ENCODE data around the gene LMX1B.

The LMX1B gene

DNA sequence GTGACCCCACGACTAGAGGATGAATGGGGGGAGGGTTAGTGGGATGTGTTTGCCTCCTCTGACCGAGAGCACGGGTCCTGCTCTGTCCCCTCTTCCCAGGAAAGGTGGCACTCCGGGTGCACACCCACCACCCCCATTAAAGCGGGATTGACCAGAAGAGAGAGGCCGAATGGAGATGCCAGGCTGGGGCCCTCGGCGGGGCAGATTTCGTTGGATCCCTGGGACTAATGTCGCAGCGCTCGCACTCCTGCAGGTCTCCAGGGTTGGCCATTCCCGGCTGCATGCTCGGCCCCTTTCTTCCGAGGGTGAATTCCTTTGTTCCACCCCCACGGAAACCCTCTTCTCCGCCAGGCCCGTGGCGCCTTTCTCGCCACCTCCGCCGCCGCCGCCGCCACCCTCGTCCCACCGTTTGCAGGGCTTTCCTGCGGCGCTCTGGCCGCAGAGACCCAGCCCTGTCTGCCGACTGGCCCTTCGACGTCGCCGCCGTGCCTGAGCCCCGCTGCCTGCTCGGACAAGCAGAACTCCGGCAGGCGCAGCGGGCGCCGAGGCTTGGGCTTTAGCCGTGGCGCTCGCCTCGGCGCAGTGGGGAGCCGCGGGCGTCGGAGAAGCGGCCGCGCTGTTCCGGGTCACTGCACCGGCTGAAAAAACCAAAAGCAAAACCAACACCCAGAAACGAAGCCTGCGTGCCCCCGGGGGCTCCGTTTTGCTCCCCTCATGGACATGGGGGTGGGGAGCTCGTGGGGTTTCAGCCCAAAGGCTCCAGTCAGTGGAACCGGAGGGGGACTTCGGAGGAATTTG, 11.8 kb downstream of the LMX1B start:
- 0% methylated on average over 25 to 54 of the region's 64 CpGs for WGBS, 2 experiments (ENCODE audit: insufficient coverage in 2 of 2)
- H3K36me3 ChIP-seq (ENCODE audit: control insufficient read depth, insufficient read depth, low read length) = no peaks in the 10 kb centered on the region
- H3K9me3 ChIP-seq (ENCODE audit: control insufficient read depth, low read length) = no peaks in the 10 kb centered on the region
- H3K4me1 ChIP-seq (ENCODE audit: control insufficient read depth, insufficient read depth, low read length, poor library complexity, severe bottlenecking) = peaks cover 3% of the 10 kb centered on the region
- no peak overlapping the region for H3K27ac ChIP-seq (ENCODE audit: low read depth, low read length, severe bottlenecking)
- peak overlapping the region; percentile 11 for H3K4me3 ChIP-seq (ENCODE audit: extremely low read depth, insufficient read depth, low read length, poor library complexity, severe bottlenecking)

DNA sequence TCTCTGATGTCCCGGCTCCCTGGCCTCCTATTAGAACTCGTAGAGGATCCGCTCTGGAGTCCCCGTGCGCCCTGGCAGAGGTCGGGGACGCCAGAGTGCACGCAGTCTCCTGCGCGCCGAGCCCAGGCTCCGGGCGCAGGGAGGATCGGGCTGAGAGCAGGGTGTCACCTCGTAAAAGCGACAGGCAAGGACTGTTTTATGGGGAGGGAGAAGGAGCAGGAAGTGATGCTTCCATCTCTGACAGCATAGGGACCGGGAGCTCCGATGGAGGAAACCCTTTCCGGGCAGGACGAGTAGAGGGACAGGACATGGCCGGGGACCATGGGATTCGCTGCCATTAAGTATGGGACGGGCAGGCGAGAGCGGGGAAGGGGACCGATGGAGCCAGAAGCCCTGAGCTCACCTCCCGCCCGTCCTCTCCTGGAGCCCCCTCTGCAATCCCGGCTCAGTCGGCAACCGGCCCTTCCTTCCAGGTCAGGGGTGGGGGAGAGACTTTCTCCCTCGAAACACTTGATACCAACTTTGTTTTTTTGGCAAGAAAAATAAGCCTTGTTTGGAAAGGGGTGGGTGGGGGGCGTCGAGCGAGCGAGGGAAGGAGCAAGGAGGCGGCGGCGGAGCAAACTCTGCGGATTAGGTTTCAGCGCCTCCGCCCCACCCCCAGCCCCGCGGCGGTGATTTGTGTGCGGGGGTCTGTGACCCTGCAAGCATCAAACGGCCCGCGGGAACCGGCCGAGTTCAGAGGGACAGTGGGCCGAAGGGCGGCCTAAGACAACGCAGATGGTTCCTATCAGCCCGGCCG, 12.6 kb downstream of the LMX1B start:
- no peak overlapping the region for H3K27ac ChIP-seq (ENCODE audit: low read depth, low read length, severe bottlenecking)
- no peaks in the 10 kb centered on the region for H3K9me3 ChIP-seq (ENCODE audit: control insufficient read depth, low read length)
- H3K4me1 ChIP-seq (ENCODE audit: control insufficient read depth, insufficient read depth, low read length, poor library complexity, severe bottlenecking) = peaks cover 11% of the 10 kb centered on the region
- 2% methylated on average over 30 to 38 of the region's 56 CpGs for WGBS, 2 experiments (ENCODE audit: insufficient coverage in 2 of 2)
- H3K36me3 ChIP-seq (ENCODE audit: control insufficient read depth, insufficient read depth, low read length) = no peaks in the 10 kb centered on the region
- H3K4me3 ChIP-seq (ENCODE audit: extremely low read depth, insufficient read depth, low read length, poor library complexity, severe bottlenecking) = peak overlapping the region; percentile 11

DNA sequence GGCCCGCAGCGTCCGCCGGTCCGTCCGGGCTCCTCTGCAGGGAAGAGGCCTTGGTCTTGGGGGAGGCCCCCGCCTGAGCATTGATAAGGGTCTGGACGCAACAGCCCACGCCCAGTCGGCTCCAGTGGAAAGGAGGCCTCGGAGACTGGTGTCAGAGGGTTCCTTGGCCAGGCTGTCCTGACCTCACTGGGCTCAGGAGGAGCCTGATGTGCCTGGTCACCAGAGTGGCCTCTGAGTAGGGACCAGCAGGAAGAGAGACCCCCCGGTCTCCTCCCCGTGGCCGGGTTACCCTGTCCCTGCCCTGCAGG, 13.2 kb downstream of the LMX1B start:
- 10 to 16% methylated on average over 13 to 14 of the region's 14 CpGs for WGBS, 2 experiments (ENCODE audit: insufficient coverage in 2 of 2)
- Histone ChIP-seq H3K9me3 (ENCODE audit: control insufficient read depth, low read length) (no peaks in the 10 kb centered on the region), H3K4me3 (ENCODE audit: extremely low read depth, insufficient read depth, low read length, poor library complexity, severe bottlenecking) (no peak overlapping the region), H3K4me1 (ENCODE audit: control insufficient read depth, insufficient read depth, low read length, poor library complexity, severe bottlenecking) (peaks cover 12% of the 10 kb centered on the region), H3K27ac (ENCODE audit: low read depth, low read length, severe bottlenecking) (no peak overlapping the region), H3K36me3 (ENCODE audit: control insufficient read depth, insufficient read depth, low read length) (no peaks in the 10 kb centered on the region)

DNA sequence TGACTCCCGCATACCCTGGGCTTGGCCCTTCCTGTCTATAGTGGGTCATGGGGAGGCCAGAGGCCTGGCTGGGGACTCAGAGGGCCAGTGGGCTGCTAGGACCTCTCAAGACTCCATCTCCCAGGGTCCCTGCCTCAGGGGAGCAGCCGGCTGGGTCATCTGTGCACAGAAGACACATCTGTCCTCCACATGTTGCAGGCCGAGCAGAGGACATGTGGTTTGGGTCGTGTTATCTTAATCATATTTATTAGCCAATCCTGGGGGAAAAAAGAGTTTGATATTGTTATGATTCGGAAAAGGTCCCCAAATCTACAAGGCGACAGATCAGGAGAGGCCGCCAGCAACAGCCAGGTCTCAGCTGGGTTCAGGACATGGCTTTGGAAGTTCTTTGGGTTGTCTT, 14.4 kb downstream of the LMX1B start:
- WGBS, 2 experiments (ENCODE audit: insufficient coverage in 2 of 2) = 79 to 98% methylated on average over 4 of the region's 7 CpGs

DNA sequence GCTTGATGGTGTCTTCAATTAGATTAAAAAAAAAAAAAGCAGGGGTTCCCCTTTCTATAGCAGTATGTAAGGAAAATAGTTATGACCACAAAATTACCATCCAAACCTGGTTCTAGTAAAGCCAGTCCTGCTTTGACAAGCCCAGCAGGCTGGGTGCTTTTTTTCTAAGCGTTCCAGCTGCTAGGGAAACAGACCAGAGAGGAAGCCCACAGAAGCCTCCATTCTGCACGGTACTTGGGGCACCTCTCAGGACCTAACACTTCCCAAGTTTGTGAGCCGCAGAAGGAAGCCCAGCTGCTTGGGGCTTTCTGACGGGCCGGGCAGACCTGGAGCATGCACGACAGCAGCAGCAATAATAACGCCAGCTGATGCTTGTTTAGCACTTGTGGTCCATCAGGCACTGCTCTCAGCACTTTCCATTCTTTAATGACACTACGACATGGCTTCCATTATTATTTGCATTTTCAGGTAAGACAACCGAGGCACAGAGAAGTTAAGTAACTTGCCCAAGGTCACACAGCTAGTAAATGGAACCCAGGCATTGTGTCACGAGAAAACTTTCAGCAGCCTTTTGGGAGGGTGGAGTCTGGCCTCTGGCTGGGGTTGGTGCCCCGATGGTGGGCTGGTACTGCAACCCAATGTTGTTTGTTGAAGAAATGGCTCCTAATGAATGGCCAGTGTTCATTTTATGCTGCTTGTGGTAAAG, 15.4 kb downstream of the LMX1B start:
- H3K36me3 ChIP-seq (ENCODE audit: control insufficient read depth, insufficient read depth, low read length) = no peaks in the 10 kb centered on the region
- no peak overlapping the region for H3K27ac ChIP-seq (ENCODE audit: low read depth, low read length, severe bottlenecking)
- H3K4me1 ChIP-seq (ENCODE audit: control insufficient read depth, insufficient read depth, low read length, poor library complexity, severe bottlenecking) = peaks cover 12% of the 10 kb centered on the region
- H3K4me3 ChIP-seq (ENCODE audit: extremely low read depth, insufficient read depth, low read length, poor library complexity, severe bottlenecking) = no peak overlapping the region
- WGBS, 2 experiments (ENCODE audit: insufficient coverage in 2 of 2) = 40 to 45% methylated on average over 10 to 11 of the region's 11 CpGs
- no peaks in the 10 kb centered on the region for H3K9me3 ChIP-seq (ENCODE audit: control insufficient read depth, low read length)

More for the DNA sequence above, 14.4 kb downstream of the LMX1B start:
- Histone ChIP-seq H3K36me3 (ENCODE audit: control insufficient read depth, insufficient read depth, low read length) (no peaks in the 10 kb centered on the region), H3K4me1 (ENCODE audit: control insufficient read depth, insufficient read depth, low read length, poor library complexity, severe bottlenecking) (peaks cover 12% of the 10 kb centered on the region), H3K4me3 (ENCODE audit: extremely low read depth, insufficient read depth, low read length, poor library complexity, severe bottlenecking) (no peak overlapping the region), H3K9me3 (ENCODE audit: control insufficient read depth, low read length) (no peaks in the 10 kb centered on the region), H3K27ac (ENCODE audit: low read depth, low read length, severe bottlenecking) (no peak overlapping the region)

DNA sequence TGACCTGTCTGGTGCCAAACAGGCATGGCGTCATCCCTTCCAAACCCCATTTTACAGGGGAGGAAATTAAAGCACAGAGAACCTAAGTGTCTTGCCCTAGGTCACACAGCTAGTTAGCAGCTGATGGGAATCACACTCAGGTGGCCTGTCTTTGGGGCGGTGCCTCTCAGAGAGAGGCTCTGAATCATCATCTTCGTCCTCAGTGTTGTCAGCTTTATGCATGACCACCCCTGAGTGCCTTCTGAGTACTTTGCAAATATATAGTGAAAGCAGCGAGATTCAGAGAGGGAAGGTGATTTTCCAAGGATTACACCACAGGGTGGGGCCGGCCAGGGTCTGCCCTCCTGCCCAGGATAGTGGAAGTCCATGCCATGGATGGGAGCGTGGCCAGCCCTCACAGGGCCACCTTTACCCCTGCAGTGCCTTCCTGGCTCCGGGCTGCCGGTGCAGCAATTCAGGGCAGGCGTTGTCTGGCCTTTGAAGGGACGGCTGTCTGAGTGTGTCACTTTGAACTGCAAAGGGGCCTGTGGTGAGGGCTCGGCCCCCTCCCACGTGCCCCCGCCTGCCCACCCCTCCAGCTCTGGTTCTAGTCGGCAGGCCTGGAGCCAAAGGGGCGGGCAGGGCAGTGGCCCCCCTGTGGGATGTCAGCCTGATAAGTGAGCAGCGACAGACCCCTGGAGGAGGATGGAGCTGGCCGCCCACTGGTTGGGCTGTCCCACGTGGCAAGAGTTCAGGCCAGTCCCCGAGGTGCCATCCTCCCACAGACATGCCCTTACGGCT, 16.9 kb downstream of the LMX1B start:
- Histone ChIP-seq H3K4me1 (ENCODE audit: control insufficient read depth, insufficient read depth, low read length, poor library complexity, severe bottlenecking) (peaks cover 12% of the 10 kb centered on the region), H3K9me3 (ENCODE audit: control insufficient read depth, low read length) (no peaks in the 10 kb centered on the region), H3K27ac (ENCODE audit: low read depth, low read length, severe bottlenecking) (no peak overlapping the region), H3K4me3 (ENCODE audit: extremely low read depth, insufficient read depth, low read length, poor library complexity, severe bottlenecking) (no peak overlapping the region), H3K36me3 (ENCODE audit: control insufficient read depth, insufficient read depth, low read length) (no peaks in the 10 kb centered on the region)
- WGBS, 2 experiments (ENCODE audit: insufficient coverage in 2 of 2) = 6 to 19% methylated on average over 5 to 9 of the region's 20 CpGs

DNA sequence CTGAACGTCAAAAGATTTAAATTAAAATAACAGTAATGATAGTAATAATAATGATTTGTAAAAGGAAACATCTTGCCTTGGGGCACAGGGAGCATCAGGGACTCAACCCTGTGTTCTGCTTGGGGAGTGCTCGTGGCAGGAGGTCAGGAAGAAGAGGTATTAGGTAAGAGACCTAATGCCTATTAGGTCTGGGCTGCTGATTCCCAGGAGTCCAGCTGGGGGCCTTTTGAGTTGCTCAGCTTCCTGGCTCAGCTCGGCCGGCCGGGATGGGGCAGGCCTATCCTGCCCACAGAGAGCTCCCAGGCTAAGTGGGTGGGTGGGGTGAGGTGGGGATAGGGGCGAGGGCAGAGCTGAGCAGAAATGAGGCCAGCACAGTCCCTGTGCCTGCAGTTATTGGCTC, 17.5 kb downstream of the LMX1B start:
- no peak overlapping the region for H3K27ac ChIP-seq (ENCODE audit: low read depth, low read length, severe bottlenecking)
- WGBS, 2 experiments (ENCODE audit: insufficient coverage in 2 of 2) = 11 to 15% methylated on average over 1 to 5 of the region's 6 CpGs
- peaks cover 9% of the 10 kb centered on the region for H3K4me1 ChIP-seq (ENCODE audit: control insufficient read depth, insufficient read depth, low read length, poor library complexity, severe bottlenecking)
- no peaks in the 10 kb centered on the region for H3K36me3 ChIP-seq (ENCODE audit: control insufficient read depth, insufficient read depth, low read length)
- no peaks in the 10 kb centered on the region for H3K9me3 ChIP-seq (ENCODE audit: control insufficient read depth, low read length)
- H3K4me3 ChIP-seq (ENCODE audit: extremely low read depth, insufficient read depth, low read length, poor library complexity, severe bottlenecking) = no peak overlapping the region

DNA sequence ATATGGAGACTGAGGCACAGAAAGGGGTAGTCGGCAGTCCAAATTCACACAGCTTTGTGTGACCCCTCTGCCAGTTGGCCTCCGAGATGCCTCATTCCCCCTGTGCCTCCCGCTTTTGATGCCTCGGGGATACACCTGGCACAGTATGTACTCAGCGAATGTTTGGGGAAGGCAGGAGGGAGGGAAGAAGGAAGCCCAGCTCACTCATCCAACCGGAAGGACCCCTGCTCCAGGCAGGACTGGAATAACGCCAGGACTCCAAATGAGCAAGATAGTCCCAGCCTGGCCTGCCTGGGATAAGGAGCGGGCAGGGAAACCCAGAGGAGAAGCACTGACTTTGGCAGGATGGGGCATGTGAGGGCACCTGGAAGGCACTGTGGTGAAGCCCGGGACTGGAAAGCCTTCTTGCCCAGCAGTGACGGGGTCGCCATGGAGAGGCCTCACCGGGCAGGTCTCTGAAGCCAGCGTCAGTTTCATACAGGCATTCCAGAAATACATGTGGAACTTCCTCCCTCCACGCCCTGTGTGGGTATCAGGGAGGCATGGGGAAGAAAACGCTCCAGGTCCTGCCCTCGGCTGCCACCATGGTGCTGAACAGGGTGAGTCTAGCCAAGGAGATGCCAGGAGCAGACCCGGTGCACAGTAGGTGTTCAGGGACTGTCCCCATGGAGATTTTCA, 20.3 kb downstream of the LMX1B start:
- Histone ChIP-seq H3K36me3 (ENCODE audit: control insufficient read depth, insufficient read depth, low read length) (no peaks in the 10 kb centered on the region), H3K4me1 (ENCODE audit: control insufficient read depth, insufficient read depth, low read length, poor library complexity, severe bottlenecking) (peaks cover 14% of the 10 kb centered on the region), H3K27ac (ENCODE audit: low read depth, low read length, severe bottlenecking) (no peak overlapping the region), H3K9me3 (ENCODE audit: control insufficient read depth, low read length) (no peaks in the 10 kb centered on the region), H3K4me3 (ENCODE audit: extremely low read depth, insufficient read depth, low read length, poor library complexity, severe bottlenecking) (no peak overlapping the region)
- 76 to 80% methylated on average over 12 to 13 of the region's 17 CpGs for WGBS, 2 experiments (ENCODE audit: insufficient coverage in 2 of 2)

DNA sequence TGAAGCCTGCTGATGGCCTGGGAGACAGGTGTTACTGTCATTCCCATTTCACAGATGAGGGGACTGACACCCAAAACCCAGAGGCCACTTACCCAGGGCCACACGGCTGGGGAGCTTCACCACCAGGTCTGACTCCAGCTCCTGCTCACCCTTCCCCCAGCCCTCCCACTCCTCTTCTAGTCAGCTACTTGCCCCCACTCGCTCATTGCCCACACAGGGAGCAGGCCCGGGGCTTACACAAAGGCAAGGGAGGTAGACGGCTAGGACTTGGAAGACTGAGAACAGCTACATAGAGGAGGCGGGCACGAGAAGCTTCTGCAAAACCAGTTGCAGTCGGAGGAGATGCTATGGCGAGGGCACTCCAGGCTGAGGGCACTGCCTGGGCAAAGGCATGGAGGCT, 21.3 kb downstream of the LMX1B start:
- H3K4me3 ChIP-seq (ENCODE audit: extremely low read depth, insufficient read depth, low read length, poor library complexity, severe bottlenecking) = no peak overlapping the region
- peaks cover 14% of the 10 kb centered on the region for H3K4me1 ChIP-seq (ENCODE audit: control insufficient read depth, insufficient read depth, low read length, poor library complexity, severe bottlenecking)
- H3K27ac ChIP-seq (ENCODE audit: low read depth, low read length, severe bottlenecking) = no peak overlapping the region
- WGBS, 2 experiments (ENCODE audit: insufficient coverage in 2 of 2) = 74 to 81% methylated on average over 7 of the region's 8 CpGs
- H3K9me3 ChIP-seq (ENCODE audit: control insufficient read depth, low read length) = no peaks in the 10 kb centered on the region
- H3K36me3 ChIP-seq (ENCODE audit: control insufficient read depth, insufficient read depth, low read length) = no peaks in the 10 kb centered on the region

Measured in mesodermal cell (in vitro differentiated cells).